GM18951 (cell line): Measurements from ENCODE around the gene OPA3.
A peak's percentile ranks its signal among the peaks of the same experiment; 100 is the strongest.
"Not testable (repeated sequence)": the region's sequence is repeated elsewhere in the genome, so short reads cannot be mapped to it uniquely, and the experiment has no call there.

Source experiments
- POLR2A ChIP-seq: IDR thresholded peaks from 4 replicates; pipeline ENCODE4 v1.6.1; 2011; ENCODE audit warnings: mild to moderate bottlenecking; ENCODE audit not compliant: insufficient read length, insufficient read depth; ENCODE audit errors: extremely low read depth
- in situ Hi-C: fragments of 300-500 bp; cut with MboI; formaldehyde crosslinking; loops from one replicate; pipeline ENCODE4 v1.12.0; 2022; ENCODE audit warnings: low sequenced_read_pairs, mixed read lengths, inconsistent platforms; ENCODE audit not compliant: unreplicated experiment

The OPA3 gene

DNA sequence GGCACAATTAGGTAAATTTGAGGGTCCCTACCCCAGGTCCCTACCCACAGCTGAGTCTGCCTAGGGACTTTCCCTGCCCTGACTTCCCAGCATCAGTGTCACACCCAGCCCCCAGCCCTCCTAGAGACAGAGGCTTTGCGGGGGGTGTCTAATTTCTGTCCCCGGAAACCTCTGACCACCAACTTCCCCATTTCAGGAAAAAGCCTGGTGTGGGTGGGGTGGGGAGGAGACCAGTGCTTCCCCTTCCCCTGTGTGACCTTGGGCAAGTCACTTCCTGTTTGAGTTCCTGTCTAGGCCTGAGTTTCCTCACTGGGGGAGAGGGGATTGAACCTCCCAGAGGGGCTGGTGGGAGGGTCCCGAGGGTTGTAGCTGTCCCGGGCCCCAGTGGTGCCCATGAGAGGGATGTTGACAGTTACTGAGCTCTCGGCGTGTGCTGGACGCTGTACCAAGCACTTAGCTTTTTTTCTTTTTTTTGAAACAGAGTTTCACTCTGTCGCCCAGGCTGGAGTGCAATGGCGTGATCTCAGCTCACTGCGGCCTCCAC, 69.4 kb downstream of the OPA3 start:
- in situ Hi-C loops, result no loop called here
- TF ChIP-seq POLR2A, result no peak

DNA sequence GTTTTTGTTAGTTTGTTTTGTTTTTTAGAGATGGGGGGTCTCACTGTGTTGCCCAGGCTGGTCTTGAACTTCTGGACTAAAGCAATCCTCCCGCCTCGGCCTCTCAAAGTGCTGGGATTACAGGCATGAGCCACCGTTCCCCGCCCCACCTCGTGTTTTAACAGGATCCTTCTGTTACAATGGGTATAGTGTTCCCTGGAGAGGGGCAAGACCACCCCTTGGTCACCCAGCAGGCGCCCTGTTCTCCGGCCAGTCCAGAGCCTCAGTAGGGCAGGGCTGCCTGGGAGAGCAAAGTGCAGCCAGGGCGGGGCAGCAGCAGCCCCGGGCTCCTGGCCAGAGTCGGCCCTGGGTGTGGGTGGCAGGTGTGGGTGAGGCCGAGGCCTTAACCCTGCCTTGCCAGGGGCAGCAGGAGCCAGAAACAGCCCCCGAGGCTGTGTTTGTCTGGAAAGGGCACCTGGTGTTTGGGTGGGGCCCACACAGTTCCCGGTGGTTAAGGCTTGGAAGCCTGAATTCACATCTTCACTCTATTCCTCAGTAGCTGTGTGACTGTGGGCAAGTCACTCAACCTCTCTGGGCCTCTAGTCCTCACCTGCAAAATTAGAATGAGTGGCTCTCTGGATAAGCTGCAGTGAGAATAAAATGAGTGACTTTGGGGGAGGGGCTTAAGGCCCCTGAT, 70.1 kb downstream of the OPA3 start:
- in situ Hi-C loops, result no loop called here
- TF ChIP-seq POLR2A, result no peak

- in situ Hi-C loops, result no loop called here
Measured at GRCh38 chr19:45512881-45513483, 71.6 kb downstream of the OPA3 start.

DNA sequence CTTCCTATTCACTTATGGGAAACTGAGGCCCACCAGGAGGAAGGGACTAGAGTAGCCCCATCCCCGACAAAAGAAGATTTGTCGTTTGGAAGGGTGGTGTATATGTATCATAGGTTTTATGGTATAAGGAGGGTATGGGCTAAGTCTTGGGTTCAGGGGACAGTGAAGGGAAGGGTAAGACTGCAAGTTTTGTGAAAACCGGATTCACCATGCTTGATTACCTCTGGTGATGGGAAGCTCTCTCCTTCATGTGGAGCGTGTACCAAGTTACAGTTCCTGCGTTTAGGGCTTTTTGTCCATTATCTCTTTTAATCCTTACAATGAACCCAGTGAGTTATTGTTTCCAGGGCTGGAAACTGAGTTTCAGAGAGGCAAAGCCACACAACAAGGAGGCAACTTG, 73.5 kb downstream of the OPA3 start:
- TF ChIP-seq POLR2A, result no peak
- in situ Hi-C loops, result no loop called here

More at GRCh38 chr19:45512881-45513483, 71.6 kb downstream of the OPA3 start:
- TF ChIP-seq POLR2A, result no peak

DNA sequence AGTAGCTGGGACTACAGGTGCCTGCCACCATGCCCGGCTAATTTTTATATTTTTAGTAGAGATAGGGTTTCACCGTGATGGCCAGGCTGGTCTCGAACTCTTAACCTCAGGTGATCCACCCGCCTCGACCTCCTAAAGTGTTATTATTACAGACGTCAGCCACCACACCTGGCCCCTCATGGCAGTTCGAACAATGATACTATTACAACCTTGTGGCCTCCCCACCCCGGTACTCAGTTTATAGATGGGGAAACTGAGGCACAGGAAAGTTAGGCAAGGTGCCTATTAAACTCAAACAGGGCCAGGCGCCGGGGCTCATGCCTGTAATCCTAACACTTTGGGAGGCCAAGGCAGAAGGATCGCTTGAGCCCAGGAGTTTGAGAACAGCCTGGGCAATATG, 74.2 kb downstream of the OPA3 start:
- in situ Hi-C loops, result not testable (repeated sequence)

DNA sequence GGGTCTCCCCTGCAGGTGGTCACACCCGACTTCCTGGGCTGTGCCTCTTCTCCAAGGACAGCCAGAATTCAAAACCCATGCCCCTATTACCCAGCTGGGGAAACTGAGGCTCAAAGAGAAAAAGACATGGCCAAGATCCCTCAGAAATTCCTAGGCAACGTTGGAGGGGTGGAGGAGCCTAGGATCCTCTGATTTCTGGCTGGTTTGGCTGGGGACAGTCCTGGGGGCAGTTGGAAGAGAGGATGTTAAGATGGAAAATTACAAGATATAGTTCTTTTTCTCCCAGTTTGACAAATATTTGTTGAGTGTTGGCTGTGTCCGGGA, 74.9 kb downstream of the OPA3 start:
- TF ChIP-seq POLR2A, result no peak
- in situ Hi-C loops, result no loop called here

- TF ChIP-seq POLR2A, result peak; percentile 49
- in situ Hi-C loops, result no loop called here
Measured at GRCh38 chr19:45508861-45509691, 75.5 kb downstream of the OPA3 start.

GRCh38 chr19:45508417-45508860, 76.2 kb downstream of the OPA3 start:
- no peak for TF ChIP-seq POLR2A
- in situ Hi-C loops, result no loop called here

DNA sequence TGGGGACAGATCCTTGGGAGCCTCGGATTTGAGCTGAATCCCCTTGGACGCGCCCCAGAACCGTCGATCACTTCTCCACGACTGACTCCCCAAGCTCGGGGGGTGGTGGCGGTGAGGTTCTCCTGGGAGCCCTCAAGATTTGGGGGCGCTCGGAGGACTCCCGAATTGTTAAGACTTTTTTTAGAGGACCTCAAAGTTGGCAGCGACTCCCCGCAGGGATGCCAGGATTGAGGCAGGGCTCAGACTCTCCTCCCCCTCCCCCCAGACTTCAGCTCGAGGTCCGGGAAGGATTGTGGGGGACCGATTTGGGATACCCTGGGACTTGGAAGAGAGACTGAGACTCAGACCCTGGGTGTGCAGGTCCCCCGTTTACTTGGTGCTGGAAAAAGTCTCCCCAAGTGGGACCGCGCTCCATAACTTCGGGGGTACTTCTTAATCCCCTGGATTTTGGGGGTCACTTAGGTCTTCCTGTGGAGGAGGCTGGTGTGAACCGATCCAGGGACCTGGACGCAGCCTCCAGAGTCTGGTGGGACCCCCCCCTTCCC, 76.7 kb downstream of the OPA3 start:
- TF ChIP-seq POLR2A, result no peak
- in situ Hi-C loops, result no loop called here

- TF ChIP-seq POLR2A, result peak; percentile 99
Measured at GRCh38 chr19:45506989-45507871, 77.4 kb downstream of the OPA3 start, which contains the start of gene VASP. TSS of gene VASP (plus strand) at chr19:45507479. CDS start at chr19:45507772, 293 bp downstream.

GRCh38 chr19:45506246-45506988, 78.2 kb downstream of the OPA3 start:
- in situ Hi-C loops, result no loop called here
- peak; percentile 86 for TF ChIP-seq POLR2A

More at GRCh38 chr19:45506989-45507871, 77.4 kb downstream of the OPA3 start, which contains the start of gene VASP:
- in situ Hi-C loops, result no loop called here

DNA sequence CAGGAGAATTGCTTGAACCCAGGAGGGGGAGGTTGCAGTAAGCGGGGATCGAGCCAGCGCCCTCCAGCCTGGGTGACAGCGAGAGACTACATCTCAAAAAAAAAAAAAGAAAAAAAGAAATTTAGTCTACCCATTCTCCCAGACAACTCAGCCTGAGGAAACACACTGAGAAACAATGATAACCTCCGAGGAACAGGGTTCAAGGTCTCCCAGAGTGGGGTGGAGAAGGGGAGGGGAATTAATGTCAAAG, 78.7 kb downstream of the OPA3 start:
- in situ Hi-C loops, result no loop called here
- TF ChIP-seq POLR2A, result no peak
